ENCODE data around the gene RAB28. TPM values are rescaled to one million over a fixed set of nuclear protein-coding genes. Genes with fewer than 3 reads are reported as not detected.
"Not testable (repeated sequence)": the region's sequence is repeated elsewhere in the genome, so short reads cannot be mapped to it uniquely, and the experiment has no call there.

Gene RAB28
- total RNA-seq, 2 experiments from 2014 or later = 16.5 to 18.8 TPM

DNA sequence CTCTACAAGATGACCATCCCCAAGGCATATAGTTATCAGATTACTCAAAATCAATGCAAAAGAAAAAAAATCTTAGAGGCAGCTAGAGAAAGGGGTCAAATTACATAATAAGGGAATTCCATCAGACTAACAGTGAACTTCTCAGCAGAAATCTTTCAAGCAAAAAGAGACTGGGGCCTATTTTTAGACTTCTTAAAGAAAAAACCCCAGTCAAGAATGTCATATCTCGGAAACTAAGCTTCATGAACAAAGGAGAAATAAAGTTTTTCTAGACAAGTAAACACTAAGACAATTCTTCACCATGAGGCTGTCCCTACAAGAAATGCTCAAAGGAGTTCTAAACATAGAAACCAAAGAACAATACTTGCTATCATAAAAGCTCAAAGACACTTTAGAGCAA lies 51.7 kb downstream of the RAB28 start:
- Mint-ChIP-seq H3K36me3 (peaks cover 17% of the 10 kb centered on the region), H3K4me1 (ENCODE audit: low read depth) (peaks cover 35% of the 10 kb centered on the region), H3K27me3 (no peaks in the 10 kb centered on the region), H3K9me3 (peaks cover 15% of the 10 kb centered on the region), H3K27ac (no peak overlapping the region), H3K4me3 (no peak overlapping the region)
- intact Hi-C loops (cut with micrococcal nuclease) = loop anchor here (5.0 kb wide), 2 partner anchors 580 to 705 kb away; no protein-coding TSS in a partner anchor
- DNase-seq = no peak
- POLR2A ChIA-PET = no interaction called here
- CTCF ChIA-PET = interaction anchor here (0.7 to 2.0 kb wide), 6 partner anchors 9 to 580 kb away, joined by 3 to 6 read pairs (median 3); no protein-coding TSS in a partner anchor

DNA sequence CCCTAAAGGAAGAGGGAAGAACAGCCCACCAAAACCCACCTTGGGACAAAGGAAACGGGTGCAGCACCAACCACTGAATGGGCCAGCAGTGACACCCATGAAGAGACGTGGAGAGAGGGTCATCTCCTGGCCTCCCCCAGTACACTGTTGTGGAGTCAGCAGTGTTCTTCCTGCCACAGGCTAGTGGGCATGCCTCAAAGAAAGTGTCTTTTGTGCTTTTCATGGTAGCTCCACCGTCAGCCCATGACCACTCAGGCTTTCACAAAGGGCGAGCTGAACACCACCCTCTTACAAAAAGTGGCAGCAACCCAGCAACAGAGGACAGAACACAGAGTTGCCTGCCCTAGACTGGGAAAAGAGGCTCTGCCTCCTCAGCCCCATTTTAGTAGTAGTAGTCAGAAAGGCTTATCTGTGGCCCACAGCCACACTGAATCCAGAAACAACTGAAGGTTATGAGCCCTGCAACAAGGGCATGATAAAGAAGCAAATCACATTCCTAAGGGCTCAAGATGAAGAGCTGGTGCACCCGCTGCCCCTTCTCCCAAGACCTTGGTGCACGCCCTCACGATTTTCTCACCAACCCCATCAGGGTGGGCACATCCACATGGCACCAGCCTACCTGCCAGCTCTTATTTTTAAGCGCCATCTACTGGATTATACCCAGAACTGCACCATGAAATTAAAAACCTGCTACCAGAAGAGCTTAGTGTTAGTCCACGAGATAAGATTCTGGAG lies 53.1 kb downstream of the RAB28 start:
- H3K4me1 Mint-ChIP-seq (ENCODE audit: low read depth) = peaks cover 25% of the 10 kb centered on the region
- POLR2A ChIA-PET = no interaction called here
- no peak for DNase-seq
- H3K9me3 Mint-ChIP-seq = peaks cover under 1% of the 10 kb centered on the region
- H3K36me3 Mint-ChIP-seq = peaks cover 6% of the 10 kb centered on the region
- intact Hi-C loops (cut with micrococcal nuclease) = loop anchor here (5.0 kb wide), 2 partner anchors 579 to 704 kb away; no protein-coding TSS in a partner anchor
- H3K27ac Mint-ChIP-seq = no peak overlapping the region
- no peaks in the 10 kb centered on the region for H3K27me3 Mint-ChIP-seq
- CTCF ChIA-PET = interaction anchor here (0.6 to 2.0 kb wide), 17 partner anchors 8 to 702 kb away, joined by 3 to 6 read pairs (median 4); no protein-coding TSS in a partner anchor
- no peak overlapping the region for H3K4me3 Mint-ChIP-seq

DNA sequence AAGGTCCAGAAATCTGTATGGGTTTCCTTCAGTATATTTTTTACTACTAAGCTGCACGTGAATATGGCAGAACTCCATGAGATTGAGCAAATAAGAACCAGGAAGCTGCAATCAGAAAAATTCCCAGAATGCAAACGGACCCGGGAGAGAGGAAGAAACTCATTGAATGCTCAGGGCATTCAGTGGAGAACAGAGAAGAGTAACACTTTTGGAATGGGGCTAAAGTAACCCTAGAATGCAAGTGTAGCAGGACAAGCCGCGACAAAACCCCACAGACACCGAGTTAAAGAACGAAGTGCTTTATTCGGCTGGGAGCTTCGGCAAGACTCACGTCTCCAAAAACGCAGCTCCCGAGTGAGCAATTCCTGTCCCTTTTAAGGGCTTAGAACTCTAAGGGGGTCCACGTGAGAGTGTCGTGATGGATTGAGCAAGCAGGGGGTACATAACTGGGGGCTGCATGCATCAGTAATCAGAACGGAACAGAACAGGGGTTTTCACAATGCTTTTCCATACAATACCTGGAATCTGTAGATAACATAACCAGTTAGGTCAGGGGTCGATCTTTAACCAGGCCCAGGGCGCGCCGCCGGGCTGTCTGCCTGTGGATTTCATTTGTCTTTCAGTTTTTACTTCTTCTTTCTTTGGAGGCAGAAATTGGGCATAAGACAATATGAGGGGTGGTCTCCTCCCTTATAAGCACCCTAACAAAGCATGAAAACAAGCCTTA lies 56.4 kb downstream of the RAB28 start:
- Mint-ChIP-seq H3K4me1 (ENCODE audit: low read depth) (peaks cover 4% of the 10 kb centered on the region), H3K9me3 (peaks cover 2% of the 10 kb centered on the region), H3K27me3 (no peaks in the 10 kb centered on the region), H3K27ac (no peak overlapping the region), H3K36me3 (peaks cover 24% of the 10 kb centered on the region), H3K4me3 (no peak overlapping the region)
- intact Hi-C loops (cut with micrococcal nuclease) = no loop called here
- POLR2A ChIA-PET = no interaction called here
- DNase-seq = no peak
- CTCF ChIA-PET = no interaction called here

DNA sequence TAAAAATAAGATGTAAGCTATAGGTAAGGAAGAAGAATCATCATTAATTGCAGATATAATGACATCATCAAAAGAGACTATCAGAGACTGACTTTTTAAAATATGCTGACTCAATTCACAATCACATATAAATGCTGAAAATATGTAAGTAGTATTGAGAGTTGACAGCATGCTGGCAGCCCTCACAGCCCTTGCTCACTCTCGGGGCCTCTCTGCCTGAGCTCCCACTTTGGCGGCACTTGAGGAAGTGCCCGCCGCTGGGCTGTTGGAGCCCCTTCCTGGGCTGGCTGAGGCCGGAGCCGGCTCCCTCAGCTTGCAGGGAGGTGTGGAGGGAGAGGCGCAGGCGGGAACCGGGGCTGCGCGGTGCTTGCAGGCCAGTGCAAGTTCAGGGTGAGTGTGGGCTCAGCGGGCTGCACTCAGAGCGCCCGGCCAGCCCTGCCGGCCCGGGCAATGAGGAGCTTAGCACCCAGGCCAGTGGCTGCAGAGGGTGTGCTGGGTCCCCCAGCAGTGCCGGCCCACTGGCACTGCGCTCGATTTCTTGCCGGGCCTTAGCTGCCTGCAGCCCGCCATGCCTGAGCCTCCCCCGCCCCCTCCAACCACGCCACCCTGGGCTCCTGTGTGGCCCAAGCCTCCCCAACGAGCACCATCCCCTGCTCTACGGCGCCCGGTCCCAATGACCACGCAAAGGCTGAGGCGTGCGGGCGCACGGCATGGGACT lies 68.9 kb downstream of the RAB28 start:
- Mint-ChIP-seq H3K4me1 (ENCODE audit: low read depth) (peaks cover 30% of the 10 kb centered on the region), H3K27ac (no peak overlapping the region), H3K27me3 (no peaks in the 10 kb centered on the region), H3K9me3 (peaks cover 16% of the 10 kb centered on the region), H3K4me3 (no peak overlapping the region), H3K36me3 (peaks cover 31% of the 10 kb centered on the region)
- intact Hi-C loops (cut with micrococcal nuclease) = no loop called here
- DNase-seq = no peak
- CTCF ChIA-PET = no interaction called here
- POLR2A ChIA-PET = no interaction called here

DNA sequence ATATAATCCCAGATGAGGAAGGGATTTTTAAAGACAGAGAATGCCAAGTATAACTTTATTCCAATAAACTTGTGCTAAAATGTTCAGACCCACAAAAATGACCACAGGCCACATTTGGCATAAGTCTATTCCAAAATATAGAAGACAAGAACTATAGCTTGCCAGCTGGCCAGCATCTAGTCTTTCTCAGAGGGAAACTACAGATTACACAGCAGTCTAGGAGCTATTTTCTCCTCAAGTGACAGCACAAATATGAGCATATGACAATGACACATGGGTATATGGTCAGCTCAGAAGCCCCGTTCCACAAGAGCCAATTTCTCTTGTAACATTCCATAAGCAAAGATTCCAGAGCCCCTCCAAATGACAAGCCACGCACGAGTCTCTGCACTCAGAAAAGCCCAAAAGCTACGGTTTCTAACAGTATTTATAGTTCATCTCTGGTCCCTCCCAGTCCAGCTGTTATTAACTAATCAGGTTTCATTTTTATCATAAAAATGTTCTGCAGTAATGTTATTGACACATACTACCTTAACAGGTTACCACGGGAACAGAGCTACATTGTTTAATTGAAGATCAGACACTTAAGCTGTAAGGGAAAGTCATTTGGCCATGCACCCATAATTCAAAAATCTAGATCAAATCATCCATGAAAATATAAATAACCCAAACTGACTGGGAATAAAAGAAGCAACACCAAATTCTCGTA lies 70.3 kb downstream of the RAB28 start:
- H3K27ac Mint-ChIP-seq = no peak overlapping the region
- no peaks in the 10 kb centered on the region for H3K27me3 Mint-ChIP-seq
- intact Hi-C loops (cut with micrococcal nuclease) = no loop called here
- peaks cover 3% of the 10 kb centered on the region for H3K9me3 Mint-ChIP-seq
- H3K36me3 Mint-ChIP-seq = peaks cover 27% of the 10 kb centered on the region
- peaks cover 23% of the 10 kb centered on the region for H3K4me1 Mint-ChIP-seq (ENCODE audit: low read depth)
- H3K4me3 Mint-ChIP-seq = no peak overlapping the region
- DNase-seq = no peak
- ChIA-PET POLR2A (no interaction called here), CTCF (interaction anchor here (1.1 kb wide), 1 partner anchor 17 kb away, joined by 5 read pairs; no protein-coding TSS in a partner anchor)

DNA sequence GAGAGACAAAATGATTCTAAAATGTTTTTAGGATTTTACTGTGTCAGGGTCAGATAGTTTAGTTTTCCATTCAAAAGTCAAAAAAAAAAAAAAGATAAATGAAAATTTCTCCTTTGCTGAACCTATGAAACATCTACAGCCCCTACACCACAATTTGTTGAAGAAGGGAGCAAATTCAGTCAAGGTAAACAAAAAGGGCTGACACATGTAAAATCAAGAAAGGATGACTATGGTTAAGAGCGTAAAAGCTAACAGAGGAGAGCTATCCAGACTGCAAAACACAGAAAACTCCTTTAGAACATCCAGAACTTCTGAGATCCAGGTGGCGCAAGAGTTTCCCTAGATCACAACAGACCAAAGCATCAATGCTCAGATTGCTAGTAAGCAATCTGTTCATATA lies 72.2 kb downstream of the RAB28 start:
- Mint-ChIP-seq H3K9me3 (peaks cover 7% of the 10 kb centered on the region), H3K27me3 (no peaks in the 10 kb centered on the region), H3K4me1 (ENCODE audit: low read depth) (peaks cover 18% of the 10 kb centered on the region), H3K36me3 (peaks cover 25% of the 10 kb centered on the region), H3K4me3 (no peak overlapping the region), H3K27ac (no peak overlapping the region)
- ChIA-PET POLR2A (no interaction called here), CTCF (interaction anchor here (1.9 kb wide), 1 partner anchor 19 kb away, joined by 6 read pairs; no protein-coding TSS in a partner anchor)
- intact Hi-C loops (cut with micrococcal nuclease) = no loop called here
- no peak for DNase-seq

DNA sequence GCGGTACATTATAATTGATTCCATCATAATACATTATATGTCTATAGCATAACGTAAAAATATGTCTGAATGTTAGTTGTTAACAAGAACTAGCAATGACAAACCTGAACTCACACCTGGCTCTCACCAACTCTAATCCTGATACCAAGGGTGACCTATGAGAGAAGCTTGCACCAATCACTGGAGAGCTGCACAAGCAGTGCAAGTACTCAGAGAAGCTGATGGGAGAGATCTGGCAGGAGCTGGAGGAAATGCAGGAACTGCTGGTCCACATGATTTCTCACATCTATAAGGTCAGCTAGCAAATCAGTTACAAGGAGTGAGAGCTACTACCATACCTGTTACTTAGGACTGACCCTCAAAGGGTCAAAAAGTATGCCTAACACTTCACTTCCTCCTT lies 74.8 kb downstream of the RAB28 start:
- no peak overlapping the region for H3K4me3 Mint-ChIP-seq
- POLR2A ChIA-PET = no interaction called here
- peaks cover 10% of the 10 kb centered on the region for H3K4me1 Mint-ChIP-seq (ENCODE audit: low read depth)
- DNase-seq = no peak
- peaks cover 28% of the 10 kb centered on the region for H3K36me3 Mint-ChIP-seq
- no peak overlapping the region for H3K27ac Mint-ChIP-seq
- CTCF ChIA-PET = interaction anchor here (0.6 kb wide), 1 partner anchor 42 kb away, joined by 3 read pairs; no protein-coding TSS in a partner anchor
- intact Hi-C loops (cut with micrococcal nuclease) = no loop called here
- no peaks in the 10 kb centered on the region for H3K27me3 Mint-ChIP-seq
- H3K9me3 Mint-ChIP-seq = peaks cover 14% of the 10 kb centered on the region

DNA sequence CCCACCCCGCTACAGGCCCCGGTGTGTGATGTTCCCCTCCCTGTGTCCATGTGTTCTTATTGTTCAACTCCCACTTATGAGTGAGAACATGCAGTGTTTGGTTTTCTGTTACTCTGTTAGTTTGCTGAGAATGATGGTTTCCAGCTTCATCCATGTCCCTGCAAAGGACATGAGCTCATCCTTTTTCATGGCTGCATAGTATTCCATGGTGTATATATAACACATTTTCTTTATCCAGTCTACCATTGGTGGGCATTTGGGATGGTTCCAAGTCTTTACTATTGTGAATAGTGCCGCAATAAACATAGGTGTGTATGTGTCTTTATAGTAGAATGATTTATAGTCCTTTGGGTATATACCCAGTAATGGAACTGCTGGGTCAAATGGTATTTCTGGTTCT lies 78.0 kb downstream of the RAB28 start:
- H3K27me3 Mint-ChIP-seq; intact Hi-C loops (cut with micrococcal nuclease); H3K27ac Mint-ChIP-seq; H3K4me3 Mint-ChIP-seq; DNase-seq; CTCF ChIA-PET; H3K4me1 Mint-ChIP-seq (ENCODE audit: low read depth); POLR2A ChIA-PET: not testable (repeated sequence)
- peaks cover 28% of the 10 kb centered on the region for H3K36me3 Mint-ChIP-seq
- H3K9me3 Mint-ChIP-seq = peaks cover 14% of the 10 kb centered on the region

DNA sequence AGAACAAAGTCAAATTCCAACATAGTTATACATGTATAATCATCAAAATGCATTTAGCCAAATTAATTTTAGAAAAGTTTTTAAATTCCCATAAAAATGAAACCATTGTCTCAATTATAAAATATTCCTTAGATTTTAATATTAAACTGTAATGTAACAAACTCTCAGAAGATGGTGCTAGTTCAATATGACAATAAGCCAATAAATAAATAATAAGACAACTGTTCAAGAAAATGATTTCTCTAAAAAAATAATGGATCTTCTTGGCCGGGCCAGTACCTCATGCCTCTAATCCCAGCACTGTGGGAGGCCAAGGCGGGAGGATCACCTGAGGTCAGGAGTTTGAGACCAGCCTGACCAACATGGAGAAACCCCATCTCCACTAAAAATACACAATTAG lies 80.3 kb downstream of the RAB28 start:
- POLR2A ChIA-PET = no interaction called here

DNA sequence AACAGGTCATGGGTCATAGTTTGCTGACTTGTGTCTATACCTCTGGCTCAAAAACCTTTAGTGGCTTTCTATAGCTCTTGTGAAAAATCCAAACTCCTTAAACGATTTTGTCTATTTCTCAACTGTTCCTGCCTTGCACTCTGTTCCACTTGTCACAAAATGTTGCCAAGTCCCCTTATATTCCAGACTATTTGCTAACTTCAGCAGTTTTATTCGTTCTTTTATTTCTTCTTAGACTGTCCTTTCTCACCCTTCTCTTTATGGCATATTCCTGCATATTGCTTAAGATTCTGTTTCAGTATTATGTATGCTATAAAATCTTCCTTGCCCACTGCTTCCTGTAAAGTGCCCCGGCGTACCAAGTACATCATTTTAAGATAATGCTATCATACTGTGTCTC lies 80.8 kb downstream of the RAB28 start:
- ChIA-PET CTCF (no interaction called here), POLR2A (no interaction called here)
- Mint-ChIP-seq H3K36me3 (peaks cover 19% of the 10 kb centered on the region), H3K4me3 (no peak overlapping the region), H3K27me3 (no peaks in the 10 kb centered on the region), H3K27ac (no peak overlapping the region), H3K4me1 (ENCODE audit: low read depth) (no peaks in the 10 kb centered on the region), H3K9me3 (peaks cover 14% of the 10 kb centered on the region)
- DNase-seq = no peak
- intact Hi-C loops (cut with micrococcal nuclease) = no loop called here

More for the DNA sequence above, 80.3 kb downstream of the RAB28 start:
- H3K4me3 Mint-ChIP-seq = no peak overlapping the region
- no peak overlapping the region for H3K27ac Mint-ChIP-seq
- intact Hi-C loops (cut with micrococcal nuclease) = no loop called here
- H3K4me1 Mint-ChIP-seq (ENCODE audit: low read depth) = no peaks in the 10 kb centered on the region
- H3K27me3 Mint-ChIP-seq = no peaks in the 10 kb centered on the region
- peaks cover 20% of the 10 kb centered on the region for H3K36me3 Mint-ChIP-seq
- CTCF ChIA-PET = no interaction called here
- H3K9me3 Mint-ChIP-seq = peaks cover 14% of the 10 kb centered on the region
- no peak for DNase-seq

DNA sequence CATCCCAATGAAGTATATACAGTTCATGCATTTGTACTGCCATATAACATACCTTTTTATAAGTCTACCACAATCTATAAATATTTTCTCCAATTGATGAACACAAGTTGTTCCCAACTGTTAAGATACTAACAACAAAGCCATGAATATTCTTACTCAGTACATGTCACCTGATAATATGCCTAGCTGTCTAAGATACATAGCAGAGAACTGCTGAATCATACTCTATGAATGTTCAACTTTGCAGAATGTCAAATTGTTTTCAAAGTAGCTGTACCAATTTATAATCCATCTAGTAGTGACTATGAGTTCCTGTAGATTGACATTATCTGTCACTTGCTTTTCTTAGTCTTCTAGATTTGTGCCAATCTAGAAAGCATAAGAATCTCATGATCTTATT lies 84.9 kb downstream of the RAB28 start:
- intact Hi-C loops (cut with micrococcal nuclease) = no loop called here
- Mint-ChIP-seq H3K4me1 (ENCODE audit: low read depth) (no peaks in the 10 kb centered on the region), H3K36me3 (no peaks in the 10 kb centered on the region), H3K27ac (no peak overlapping the region), H3K9me3 (no peaks in the 10 kb centered on the region), H3K27me3 (no peaks in the 10 kb centered on the region), H3K4me3 (no peak overlapping the region)
- ChIA-PET POLR2A (no interaction called here), CTCF (no interaction called here)
- DNase-seq = no peak

DNA sequence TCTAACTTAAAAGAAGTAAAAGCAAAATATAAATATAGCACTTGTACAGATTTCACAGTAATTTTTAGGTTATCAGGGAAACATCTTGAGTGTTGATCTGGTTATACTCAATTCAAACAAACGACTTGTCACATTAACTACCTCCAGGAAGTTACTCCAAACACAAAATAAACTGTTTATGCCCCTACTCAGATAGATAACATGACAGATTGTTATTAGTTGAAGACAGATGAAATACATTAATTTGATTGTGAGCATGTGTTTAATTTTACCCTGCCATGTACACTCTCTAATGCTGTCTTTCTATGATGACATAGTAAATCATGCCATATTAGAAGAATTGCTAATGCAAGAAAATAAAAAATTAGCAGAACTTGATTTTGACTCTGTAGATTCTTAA lies 88.0 kb downstream of the RAB28 start:
- H3K4me3 Mint-ChIP-seq = no peak overlapping the region
- ChIA-PET POLR2A (no interaction called here), CTCF (no interaction called here)
- DNase-seq = no peak
- peaks cover 6% of the 10 kb centered on the region for H3K36me3 Mint-ChIP-seq
- H3K4me1 Mint-ChIP-seq (ENCODE audit: low read depth) = no peaks in the 10 kb centered on the region
- intact Hi-C loops (cut with micrococcal nuclease) = no loop called here
- H3K27me3 Mint-ChIP-seq = no peaks in the 10 kb centered on the region
- peaks cover 5% of the 10 kb centered on the region for H3K9me3 Mint-ChIP-seq
- no peak overlapping the region for H3K27ac Mint-ChIP-seq
